Measurements from ENCODE around the gene SMIM3.
"Not testable (repeated sequence)": the region's sequence is repeated elsewhere in the genome, so short reads cannot be mapped to it uniquely, and the experiment has no call there.

Gene SMIM3

GRCh38 chr5:150765799-150766169, 12.8 kb upstream of the SMIM3 start:
- no peak for DNase-seq

DNA sequence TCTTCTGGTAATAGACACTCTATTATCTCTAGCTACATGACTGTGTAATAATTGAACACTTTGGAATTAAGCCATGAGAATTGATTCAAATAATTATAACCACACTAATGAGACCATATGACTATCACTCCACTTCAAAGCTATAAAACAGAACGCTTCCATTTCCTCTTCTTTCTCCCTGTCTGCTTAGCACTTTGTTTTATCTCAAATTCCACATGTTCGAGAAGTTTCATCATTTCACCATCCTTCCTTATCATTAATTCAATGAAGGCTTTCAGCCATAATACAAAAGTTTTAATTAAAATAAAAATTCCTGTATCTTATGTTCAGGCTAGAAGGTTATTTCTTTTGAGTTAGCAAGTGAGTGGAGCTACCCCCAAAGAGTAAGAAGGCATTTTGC, 12.3 kb upstream of the SMIM3 start:
- no peak for DNase-seq

- no peak for DNase-seq
Measured at GRCh38 chr5:150771034-150771795, 7.3 kb upstream of the SMIM3 start.

DNA sequence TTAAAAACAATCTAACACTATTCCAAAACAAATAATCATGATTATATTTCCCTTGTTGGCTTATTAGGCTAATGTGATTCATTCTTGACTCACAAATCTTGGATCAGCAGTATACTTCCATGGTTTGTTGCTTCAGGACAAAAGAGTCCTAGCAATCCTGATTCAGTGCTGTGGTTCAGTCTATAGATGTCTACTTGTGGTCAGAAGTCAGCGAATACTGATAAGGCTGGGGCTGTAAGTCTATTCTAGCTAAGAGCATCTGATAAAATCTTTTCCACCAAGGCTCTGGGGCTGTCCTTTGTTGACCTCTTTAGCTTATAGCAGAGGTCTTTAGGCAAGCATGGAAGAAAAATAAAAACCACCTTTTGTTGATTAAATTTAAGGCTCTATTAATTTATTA, 4.4 kb upstream of the SMIM3 start:
- DNase-seq: no peak

DNA sequence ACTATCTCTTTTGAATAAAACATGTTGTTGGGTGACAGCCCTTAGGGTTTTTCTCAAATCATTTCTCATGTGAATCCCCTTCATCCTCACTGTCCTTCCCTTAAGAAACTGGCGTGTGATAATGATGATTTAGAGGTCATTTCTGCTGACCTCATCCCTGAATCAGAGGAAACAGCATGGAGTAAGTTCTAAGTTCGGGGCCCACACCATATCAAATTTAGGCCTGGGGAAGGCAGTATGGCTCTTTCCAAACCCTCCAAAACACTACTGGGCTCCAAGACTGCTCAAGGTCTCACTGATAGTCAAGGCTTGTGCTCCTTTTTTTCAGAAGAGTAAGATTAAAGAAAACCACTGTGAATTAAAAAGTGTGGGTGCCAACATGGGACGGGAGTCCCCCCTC, 872 bp upstream of the SMIM3 start:
- DNase-seq: no peak

GRCh38 chr5:150778088-150778516, 455 bp upstream of the SMIM3 start:
- peak; percentile 79 for DNase-seq

DNA sequence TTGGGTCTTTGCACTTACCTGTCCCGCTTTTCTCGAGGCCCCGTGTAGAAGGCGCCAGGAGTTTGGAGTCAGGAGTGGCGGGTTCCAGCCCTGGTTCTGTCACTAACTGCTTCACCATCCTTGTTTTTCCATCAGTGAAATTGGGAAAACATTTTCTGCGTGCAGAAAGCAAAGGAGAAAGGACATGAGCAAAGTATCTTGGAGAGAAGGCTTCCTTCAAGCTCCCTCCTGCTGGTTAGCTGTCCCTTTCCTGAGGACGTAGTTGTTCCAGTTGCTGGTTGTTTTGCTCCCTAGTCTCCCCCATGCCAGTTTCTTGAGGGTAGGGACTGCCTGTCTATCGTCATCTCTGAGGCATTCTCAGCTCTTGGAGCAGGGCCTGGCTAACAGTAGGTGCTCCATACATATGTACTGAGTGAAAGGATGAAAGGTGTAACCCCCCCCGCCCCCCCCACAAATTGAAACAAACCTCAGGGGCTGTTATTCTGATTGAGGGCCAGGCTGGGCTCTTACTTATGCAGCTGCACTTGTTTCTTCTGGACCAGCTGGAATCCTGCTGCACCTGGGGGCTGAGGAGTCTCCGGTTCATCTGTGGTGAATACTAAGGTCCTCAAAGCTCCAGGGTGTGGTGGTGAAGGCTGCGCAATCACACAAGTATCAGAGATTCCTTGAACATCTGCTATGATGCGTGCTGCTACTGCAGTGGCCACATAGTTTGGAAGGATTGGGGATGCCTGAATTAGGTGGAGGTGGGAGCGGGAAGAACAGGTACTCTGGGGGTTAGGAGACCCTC, 1.0 kb downstream of the SMIM3 start:
- DNase-seq: no peak

GRCh38 chr5:150780187-150780692, 1.7 kb downstream of the SMIM3 start:
- peak; percentile 25 for DNase-seq

GRCh38 chr5:150780816-150781221, 2.3 kb downstream of the SMIM3 start:
- DNase-seq: no peak

- no peak for DNase-seq
Measured at GRCh38 chr5:150781706-150782614, 3.4 kb downstream of the SMIM3 start.

GRCh38 chr5:150782850-150783249, 4.3 kb downstream of the SMIM3 start:
- DNase-seq: peak; percentile 46

GRCh38 chr5:150783422-150783928, 4.9 kb downstream of the SMIM3 start:
- peak; percentile 94 for DNase-seq

DNA sequence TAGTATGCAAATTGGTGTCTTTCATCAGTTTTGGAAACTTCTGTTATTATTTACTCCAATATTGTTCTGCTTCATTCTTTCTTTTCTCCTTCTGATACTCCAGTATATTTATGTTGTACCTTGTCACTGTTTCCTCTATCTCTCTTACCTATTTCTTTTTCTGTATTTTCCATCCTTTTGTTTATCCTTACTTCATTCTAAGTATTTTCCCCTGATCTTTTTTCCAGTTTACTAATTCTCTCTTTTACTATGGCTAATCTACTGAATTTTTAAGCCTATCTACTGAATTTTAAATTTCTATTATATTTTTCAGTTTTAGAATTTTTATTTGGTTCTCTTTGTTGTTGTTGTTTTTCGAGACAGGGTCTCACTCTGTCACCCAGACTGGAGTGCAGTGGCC, 7.4 kb downstream of the SMIM3 start:
- no peak for DNase-seq

DNA sequence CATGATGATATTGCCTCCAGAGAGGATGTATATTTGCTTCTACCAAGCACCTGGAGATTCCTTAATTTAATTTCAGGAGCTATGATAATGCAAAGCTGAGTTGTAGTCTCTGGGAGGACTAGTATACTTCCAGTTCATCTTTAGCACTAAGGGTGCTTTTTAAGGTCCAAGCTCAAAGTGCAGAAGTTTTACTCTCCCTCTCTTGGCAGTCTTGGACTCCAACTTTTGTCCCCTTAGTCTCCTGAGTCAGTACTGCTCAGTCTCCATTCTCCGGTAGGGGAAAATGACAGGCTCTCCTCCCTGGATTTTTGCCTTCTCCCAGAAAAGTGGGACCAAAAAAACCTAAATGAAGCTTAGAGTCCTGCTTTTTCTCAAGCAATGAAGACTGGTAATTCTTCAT, 8.3 kb downstream of the SMIM3 start:
- no peak for DNase-seq

DNA sequence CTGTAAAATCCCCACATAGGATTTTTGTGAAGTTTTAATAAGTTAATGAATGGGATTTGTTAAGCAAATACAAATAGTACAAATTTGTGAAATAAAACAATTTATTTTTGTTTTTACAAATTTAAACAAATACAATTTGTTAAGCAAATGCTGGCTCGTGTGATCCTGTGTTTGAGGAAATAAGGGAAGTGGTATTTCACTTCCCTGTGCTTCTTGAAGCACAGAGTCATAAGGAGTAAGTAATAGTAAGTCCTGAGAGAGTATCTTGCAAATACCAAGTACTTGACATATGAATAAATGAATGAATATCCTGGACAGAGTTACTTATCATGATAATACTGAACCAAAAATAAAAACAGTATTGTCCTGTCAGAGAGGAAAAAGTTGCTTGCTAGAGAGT, 9.1 kb downstream of the SMIM3 start:
- no peak for DNase-seq

- DNase-seq: no peak
Measured at GRCh38 chr5:150788977-150789376, 10.4 kb downstream of the SMIM3 start.

DNA sequence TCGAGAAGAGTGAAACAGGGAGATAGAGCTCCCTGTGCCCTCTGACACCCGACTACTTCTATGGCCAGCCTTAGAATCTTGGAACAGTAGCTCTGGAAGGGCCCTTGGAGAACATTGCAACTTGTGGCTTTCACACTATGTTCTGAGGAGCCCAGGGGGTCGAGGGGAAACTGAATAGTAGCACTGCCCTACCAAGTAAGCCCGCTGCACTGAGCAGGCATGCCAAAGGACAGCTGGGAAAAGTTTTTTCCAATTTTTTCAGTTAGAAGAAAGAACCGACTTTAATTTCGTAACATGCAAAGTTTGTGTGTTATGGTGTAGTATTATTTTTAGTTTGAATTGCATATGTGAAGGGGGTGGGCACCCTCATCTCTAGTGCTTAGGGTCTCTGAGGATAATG, 10.9 kb downstream of the SMIM3 start:
- DNase-seq: no peak

GRCh38 chr5:150789943-150790611, 11.5 kb downstream of the SMIM3 start:
- DNase-seq: no peak

- no peak for DNase-seq
Measured at GRCh38 chr5:150791536-150791935, 13.0 kb downstream of the SMIM3 start.

- not testable (repeated sequence) for DNase-seq
Measured at GRCh38 chr5:150793423-150793888, 14.9 kb downstream of the SMIM3 start.

- DNase-seq: no peak
Measured at GRCh38 chr5:150794927-150795326, 16.4 kb downstream of the SMIM3 start.

DNA sequence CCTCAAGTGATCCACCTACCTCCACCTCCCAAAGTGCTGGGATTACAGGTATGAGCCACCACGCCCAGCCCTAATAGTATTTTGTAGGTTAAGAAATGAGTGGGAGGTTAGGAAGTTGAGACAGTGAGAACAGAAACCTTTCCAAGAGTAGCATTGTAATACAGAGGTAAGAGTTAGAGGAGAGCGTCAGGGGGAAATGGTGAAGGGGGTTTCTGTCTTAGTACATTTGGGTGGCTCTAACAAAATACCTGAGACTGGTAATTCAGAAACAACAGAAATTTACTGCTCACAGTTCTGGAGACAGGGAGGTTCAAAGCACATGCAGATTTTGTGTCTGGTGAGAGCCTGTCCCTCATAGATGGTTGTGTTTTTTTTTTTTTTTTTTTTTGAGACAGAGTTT, 18.8 kb downstream of the SMIM3 start:
- no peak for DNase-seq
